Hepatocyte (in vitro differentiated cells): ENCODE results near the gene GNPTAB. TPM values are rescaled to one million over a fixed set of nuclear protein-coding genes. Genes with fewer than 3 reads are reported as not detected.

Source experiments
- DNase-seq: peaks from one replicate; pipeline ENCODE4 v3.0.0-alpha.2; 2016; ENCODE audit warnings: low spot score
- H2AFZ ChIP-seq: fragments of 200-600 bp; sonication (generic); 2 replicates; pipeline ENCODE4 v1.6.0; 2016; ENCODE audit warnings: antibody characterized with exemption, mild to moderate bottlenecking
- H3K27ac ChIP-seq: fragments of 200-600 bp; sonication (generic); 2 replicates; pipeline ENCODE4 v1.5.1; 2016; ENCODE audit warnings: mild to moderate bottlenecking
- H3K27me3 ChIP-seq: fragments of 200-600 bp; sonication (generic); 2 replicates; pipeline ENCODE4 v1.6.1; 2016
- H3K36me3 ChIP-seq: fragments of 200-600 bp; sonication (generic); replicated peaks from 2 replicates; pipeline ENCODE4 v1.5.1; 2016; ENCODE audit warnings: low read depth; ENCODE audit not compliant: insufficient read depth
- H3K4me1 ChIP-seq: fragments of 200-600 bp; sonication (generic); 2 replicates; pipeline ENCODE4 v1.5.1; 2016; ENCODE audit warnings: mild to moderate bottlenecking, moderate library complexity; ENCODE audit not compliant: insufficient read depth
- H3K4me2 ChIP-seq: fragments of 200-600 bp; sonication (generic); 2 replicates; pipeline ENCODE4 v1.6.0; 2016
- H3K4me3 ChIP-seq: fragments of 200-600 bp; sonication (generic); 2 replicates; pipeline ENCODE4 v1.5.1; 2016; ENCODE audit warnings: mild to moderate bottlenecking
- H3K79me2 ChIP-seq: fragments of 200-600 bp; sonication (generic); 2 replicates; pipeline ENCODE4 v1.6.0; 2017; ENCODE audit warnings: mild to moderate bottlenecking
- H3K9me2 ChIP-seq: fragments of 200-600 bp; sonication (generic); replicated peaks from 2 replicates; pipeline ENCODE4 v1.6.0; 2017; ENCODE audit warnings: mild to moderate bottlenecking; ENCODE audit not compliant: insufficient read depth
- H3K9me3 ChIP-seq: fragments of 200-600 bp; sonication (generic); 2 replicates; pipeline ENCODE4 v1.5.1; 2016; ENCODE audit warnings: low read depth, mild to moderate bottlenecking
- H4K20me1 ChIP-seq: fragments of 200-600 bp; sonication (generic); 2 replicates; pipeline ENCODE4 v1.6.0; 2016; ENCODE audit warnings: mild to moderate bottlenecking; ENCODE audit not compliant: insufficient read depth, poor library complexity, severe bottlenecking
- CTCF ChIP-seq: fragments of 200-600 bp; sonication (generic); IDR thresholded peaks from 2 replicates; pipeline ENCODE4 v1.5.1; 2016; ENCODE audit warnings: antibody characterized with exemption, mild to moderate bottlenecking; ENCODE audit not compliant: poor library complexity
- EZH2 ChIP-seq: fragments of 200-600 bp; sonication (generic); IDR thresholded peaks from 2 replicates; pipeline ENCODE4 v1.6.1; 2016; ENCODE audit warnings: antibody characterized with exemption, mild to moderate bottlenecking, borderline replicate concordance
- EZH2phosphoT487 ChIP-seq: fragments of 200-600 bp; sonication (generic); IDR thresholded peaks from one replicate; pipeline ENCODE4 v1.6.1; 2018; ENCODE audit warnings: antibody characterized with exemption, mild to moderate bottlenecking, low read depth, moderate library complexity; ENCODE audit not compliant: unreplicated experiment, severe bottlenecking
- WGBS: methylation state at CpG from one replicate; pipeline ENCODE4 v1.1.6; 2016; ENCODE audit warnings: low lambda C conversion rate; ENCODE audit errors: missing lambda C conversion rate; 5-methylcytosine and 5-hydroxymethylcytosine counted together
- polyA plus RNA-seq: library from polyadenylated mRNA; unstranded; fragments of >200 nt; fragmentation: Nextera tagmentation; extraction: Ambion mirVana; gene quantifications from 2 replicates; pipeline ENCODE4 v1.2.1, GENCODE V29; 2016
- total RNA-seq: library from RNA; depleted of rRNA; stranded (reverse); fragments of >200 nt; gene quantifications from 2 replicates; pipeline ENCODE4 v1.2.3, GENCODE V29; 2014

Gene GNPTAB
- total and polyA plus RNA-seq, 2 experiments from 2014 or later: 13.8 to 21.6 TPM

GRCh38 chr12:101828463-101829196 is 2.1 kb downstream of the GNPTAB start:
- Histone ChIP-seq H3K4me3 (no peak overlapping the region), H3K27me3 (no peaks in the 10 kb centered on the region), H3K4me1 (peaks cover 6% of the 10 kb centered on the region), H3K4me2 (peak overlapping the region; percentile 75), H3K27ac (no peak overlapping the region), H3K9me2 (no peaks in the 10 kb centered on the region), H2AFZ (no peak overlapping the region), H4K20me1 (no peaks in the 10 kb centered on the region), H3K9me3 (no peaks in the 10 kb centered on the region), H3K36me3 (no peaks in the 10 kb centered on the region), H3K79me2 (peaks cover 36% of the 10 kb centered on the region)
- TF ChIP-seq CTCF (no peak), EZH2phosphoT487 (no peak)
- no peak for DNase-seq
- WGBS: 98% methylated on average over 6 of the region's 6 CpGs

GRCh38 chr12:101826766-101827368 is 3.9 kb downstream of the GNPTAB start:
- DNase-seq: no peak
- Histone ChIP-seq H3K79me2 (peaks cover 40% of the 10 kb centered on the region), H3K27me3 (no peaks in the 10 kb centered on the region), H3K27ac (no peak overlapping the region), H3K4me1 (peaks cover 6% of the 10 kb centered on the region), H3K9me2 (no peaks in the 10 kb centered on the region), H3K4me3 (no peak overlapping the region), H3K36me3 (no peaks in the 10 kb centered on the region), H2AFZ (no peak overlapping the region), H3K9me3 (no peaks in the 10 kb centered on the region), H3K4me2 (no peak overlapping the region), H4K20me1 (no peaks in the 10 kb centered on the region)
- WGBS: 95% methylated on average over 3 of the region's 3 CpGs
- TF ChIP-seq EZH2 (no peak), CTCF (no peak), EZH2phosphoT487 (no peak)

GRCh38 chr12:101824831-101825230 is 5.9 kb downstream of the GNPTAB start:
- whole genome bisulfite sequencing: 69% methylated on average over 2 of the region's 2 CpGs
- Histone ChIP-seq H3K4me1 (peaks cover 6% of the 10 kb centered on the region), H3K36me3 (no peaks in the 10 kb centered on the region), H4K20me1 (no peaks in the 10 kb centered on the region), H3K27me3 (no peaks in the 10 kb centered on the region), H2AFZ (no peak overlapping the region), H3K79me2 (peaks cover 43% of the 10 kb centered on the region), H3K4me3 (no peak overlapping the region), H3K9me3 (no peaks in the 10 kb centered on the region), H3K27ac (no peak overlapping the region), H3K4me2 (no peak overlapping the region), H3K9me2 (no peaks in the 10 kb centered on the region)
- no peak for DNase-seq
- TF ChIP-seq EZH2phosphoT487 (no peak), CTCF (no peak), EZH2 (no peak)
